Measurements from ENCODE around the gene PER2.

Gene PER2

DNA sequence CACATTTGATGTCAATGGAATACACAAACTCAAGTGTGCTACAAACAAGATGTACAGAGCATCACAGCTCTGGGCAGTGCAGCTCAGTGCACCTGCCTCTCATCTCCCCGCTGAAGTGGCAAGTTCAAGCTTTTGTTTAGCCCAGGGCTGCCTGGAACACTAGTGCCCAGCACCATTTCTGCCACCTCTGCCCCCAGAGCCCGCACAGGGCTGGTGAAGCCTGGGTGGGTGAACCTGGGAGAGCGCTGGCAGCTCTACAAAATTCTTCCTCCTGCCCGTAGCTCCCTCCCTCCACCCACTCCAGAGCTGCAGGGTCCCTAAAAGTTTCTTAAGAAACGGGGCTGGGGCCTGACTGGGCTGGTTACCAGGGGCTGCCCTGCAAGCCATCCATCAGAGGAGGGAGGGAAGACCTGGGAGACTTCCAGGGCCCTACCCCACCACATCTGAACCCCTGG, 50.1 kb downstream of the PER2 start (continued):
- no peak for TF ChIP-seq ZNF701 (tag by site-specific recombination; IDR thresholded peaks at IDR 0.05)

DNA sequence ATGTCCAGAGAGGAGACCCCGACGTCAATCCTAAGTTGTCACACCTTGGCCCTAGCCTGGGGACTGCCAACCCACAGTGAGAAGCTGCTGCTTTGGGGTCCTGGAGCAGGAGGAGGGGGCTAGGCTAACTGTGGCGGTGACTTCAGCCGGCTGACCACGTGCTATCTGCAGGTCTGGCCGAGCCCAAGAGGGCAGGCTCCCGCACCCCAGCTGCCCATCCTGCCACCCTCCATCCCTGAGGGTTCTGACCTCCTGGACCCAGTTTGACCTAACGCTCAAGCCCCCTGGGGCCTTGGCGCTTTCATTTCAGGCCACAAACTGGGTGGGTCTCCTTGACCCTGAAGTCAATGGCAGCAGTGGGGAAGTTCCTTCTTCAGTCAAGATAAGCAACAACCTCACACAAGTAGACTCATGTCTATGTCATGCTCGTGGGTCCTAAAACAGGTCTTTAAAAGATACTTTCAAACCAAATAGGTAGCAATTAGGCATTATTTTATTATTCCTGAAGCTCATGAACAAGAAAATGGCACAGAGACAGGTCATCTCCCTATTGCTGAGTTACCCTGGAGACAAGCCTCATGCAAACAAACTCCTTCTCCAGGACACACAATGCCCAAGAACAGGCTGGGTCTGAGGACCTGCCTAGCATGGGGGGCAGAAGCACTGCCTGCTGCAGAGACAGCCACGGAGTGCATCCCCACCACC, 50.8 kb downstream of the PER2 start:
- no peak for TF ChIP-seq ZNF560 (tag by site-specific recombination; IDR thresholded peaks at IDR 0.05; ENCODE audit: borderline replicate concordance)
- TF ChIP-seq ZNF335 (tag by site-specific recombination; conservative IDR thresholded peaks at IDR 0.05), result peak; percentile 31
- TF ChIP-seq, protein P1, sequence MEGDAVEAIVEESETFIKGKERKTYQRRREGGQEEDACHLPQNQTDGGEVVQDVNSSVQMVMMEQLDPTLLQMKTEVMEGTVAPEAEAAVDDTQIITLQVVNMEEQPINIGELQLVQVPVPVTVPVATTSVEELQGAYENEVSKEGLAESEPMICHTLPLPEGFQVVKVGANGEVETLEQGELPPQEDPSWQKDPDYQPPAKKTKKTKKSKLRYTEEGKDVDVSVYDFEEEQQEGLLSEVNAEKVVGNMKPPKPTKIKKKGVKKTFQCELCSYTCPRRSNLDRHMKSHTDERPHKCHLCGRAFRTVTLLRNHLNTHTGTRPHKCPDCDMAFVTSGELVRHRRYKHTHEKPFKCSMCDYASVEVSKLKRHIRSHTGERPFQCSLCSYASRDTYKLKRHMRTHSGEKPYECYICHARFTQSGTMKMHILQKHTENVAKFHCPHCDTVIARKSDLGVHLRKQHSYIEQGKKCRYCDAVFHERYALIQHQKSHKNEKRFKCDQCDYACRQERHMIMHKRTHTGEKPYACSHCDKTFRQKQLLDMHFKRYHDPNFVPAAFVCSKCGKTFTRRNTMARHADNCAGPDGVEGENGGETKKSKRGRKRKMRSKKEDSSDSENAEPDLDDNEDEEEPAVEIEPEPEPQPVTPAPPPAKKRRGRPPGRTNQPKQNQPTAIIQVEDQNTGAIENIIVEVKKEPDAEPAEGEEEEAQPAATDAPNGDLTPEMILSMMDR (tag by site-specific recombination; IDR thresholded peaks at IDR 0.05), result no peak
- H3K4me3 ChIP-seq (ENCODE audit: low read depth, low read length), result no peak overlapping the region
- no peak overlapping the region for H3K27ac ChIP-seq (ENCODE audit: extremely low read depth, low read depth, low read length)
- H3K9me3 ChIP-seq (ENCODE audit: control insufficient read depth, insufficient read depth, low read depth, low read length), result no peaks in the 10 kb centered on the region
- ChIA-PET POLR2A (no interaction called here), CTCF (interaction anchor here (0.6 to 5.7 kb wide), 5 partner anchors 18 to 263 kb away, joined by 3 to 22 read pairs (median 3); no protein-coding TSS in a partner anchor)
- H3K4me1 ChIP-seq (ENCODE audit: control insufficient read depth, insufficient read depth, low read length), result peaks cover 3% of the 10 kb centered on the region; the same call in 1 of the 2 replicates
- no peaks in the 10 kb centered on the region for H3K36me3 ChIP-seq (ENCODE audit: control insufficient read depth in 2 of 2, insufficient read depth in 1 of 2, low read length in 2 of 2)

DNA sequence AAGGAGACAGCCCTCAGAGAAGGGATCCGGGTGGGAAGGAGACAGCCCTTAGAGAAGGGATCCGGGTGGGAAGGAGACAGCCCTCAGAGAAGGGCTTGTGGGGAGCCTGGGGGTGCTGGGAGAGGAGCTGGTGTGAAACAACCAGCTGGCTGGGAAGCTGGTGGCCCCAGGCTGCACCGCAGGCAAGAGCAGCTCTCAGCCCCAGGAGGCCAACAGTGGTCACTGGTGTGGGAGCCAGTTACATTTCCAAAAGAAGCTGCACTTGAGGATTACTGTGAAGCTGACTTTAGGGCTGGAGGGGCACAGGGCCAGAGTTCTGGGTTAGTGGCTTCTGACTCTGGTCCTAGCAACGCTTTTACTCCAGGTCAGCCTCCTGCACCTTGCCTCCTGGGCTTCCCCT, 51.8 kb downstream of the PER2 start:
- POLR2A ChIA-PET, result no interaction called here

DNA sequence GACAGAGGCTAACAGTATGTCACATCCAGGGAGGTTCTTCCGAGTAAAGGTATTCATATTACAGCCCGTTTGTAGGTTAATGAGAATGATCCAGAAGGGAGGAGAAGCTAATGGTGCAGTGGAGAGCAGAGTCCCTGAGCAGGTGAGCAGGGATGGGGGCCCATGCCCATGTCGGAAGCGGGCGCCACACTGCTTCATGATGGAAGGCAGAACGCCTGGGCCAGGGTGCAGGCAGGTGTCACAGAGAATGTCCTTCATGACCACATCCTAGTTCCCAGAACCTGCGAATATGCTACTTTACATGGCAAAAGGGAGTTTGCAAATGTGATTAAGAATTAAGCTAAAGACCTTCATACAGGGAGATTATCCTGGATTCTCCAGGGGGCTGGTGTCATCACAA, 52.6 kb downstream of the PER2 start:
- CTCF ChIA-PET, result interaction anchor here (5.7 kb wide), 1 partner anchor 20 kb away, joined by 22 read pairs; no protein-coding TSS in a partner anchor
- POLR2A ChIA-PET, result no interaction called here
- H3K4me3 ChIP-seq (ENCODE audit: low read depth, low read length), result no peak overlapping the region
- H3K36me3 ChIP-seq (ENCODE audit: control insufficient read depth in 2 of 2, insufficient read depth in 1 of 2, low read length in 2 of 2), result no peaks in the 10 kb centered on the region
- H3K27ac ChIP-seq (ENCODE audit: extremely low read depth, low read depth, low read length), result no peak overlapping the region
- H3K4me1 ChIP-seq (ENCODE audit: control insufficient read depth, insufficient read depth, low read length), result peaks cover 3% of the 10 kb centered on the region; the same call in 1 of the 2 replicates
- TF ChIP-seq KLF16 (tag by site-specific recombination; IDR thresholded peaks at IDR 0.05) (no peak), TRIM28 (IDR thresholded peaks at IDR 0.05; ENCODE audit: borderline replicate concordance, low read length) (no peak), ZNF423 (tag by site-specific recombination; IDR thresholded peaks at IDR 0.05) (no peak), ZNF19 (tag by site-specific recombination; IDR thresholded peaks at IDR 0.05; ENCODE audit: low read depth) (no peak), BCL11A (tag by site-specific recombination; IDR thresholded peaks at IDR 0.05; ENCODE audit: low read depth) (no peak), ZNF24 (tag by site-specific recombination; IDR thresholded peaks at IDR 0.05) (no peak), ZNF221 (tag by site-specific recombination; IDR thresholded peaks at IDR 0.05; ENCODE audit: borderline replicate concordance) (no peak), ZNF239 (tag by site-specific recombination; IDR thresholded peaks at IDR 0.05) (no peak), ZNF585B (tag by site-specific recombination; IDR thresholded peaks at IDR 0.05) (no peak)
- TF ChIP-seq, protein P2, sequence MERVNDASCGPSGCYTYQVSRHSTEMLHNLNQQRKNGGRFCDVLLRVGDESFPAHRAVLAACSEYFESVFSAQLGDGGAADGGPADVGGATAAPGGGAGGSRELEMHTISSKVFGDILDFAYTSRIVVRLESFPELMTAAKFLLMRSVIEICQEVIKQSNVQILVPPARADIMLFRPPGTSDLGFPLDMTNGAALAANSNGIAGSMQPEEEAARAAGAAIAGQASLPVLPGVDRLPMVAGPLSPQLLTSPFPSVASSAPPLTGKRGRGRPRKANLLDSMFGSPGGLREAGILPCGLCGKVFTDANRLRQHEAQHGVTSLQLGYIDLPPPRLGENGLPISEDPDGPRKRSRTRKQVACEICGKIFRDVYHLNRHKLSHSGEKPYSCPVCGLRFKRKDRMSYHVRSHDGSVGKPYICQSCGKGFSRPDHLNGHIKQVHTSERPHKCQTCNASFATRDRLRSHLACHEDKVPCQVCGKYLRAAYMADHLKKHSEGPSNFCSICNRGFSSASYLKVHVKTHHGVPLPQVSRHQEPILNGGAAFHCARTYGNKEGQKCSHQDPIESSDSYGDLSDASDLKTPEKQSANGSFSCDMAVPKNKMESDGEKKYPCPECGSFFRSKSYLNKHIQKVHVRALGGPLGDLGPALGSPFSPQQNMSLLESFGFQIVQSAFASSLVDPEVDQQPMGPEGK (tag by site-specific recombination; IDR thresholded peaks at IDR 0.05), result no peak
- H3K9me3 ChIP-seq (ENCODE audit: control insufficient read depth, insufficient read depth, low read depth, low read length), result no peaks in the 10 kb centered on the region

More for the DNA sequence above, 51.8 kb downstream of the PER2 start:
- Histone ChIP-seq H3K4me1 (ENCODE audit: control insufficient read depth, insufficient read depth, low read length) (peaks cover 3% of the 10 kb centered on the region; the same call in 1 of the 2 replicates), H3K4me3 (ENCODE audit: low read depth, low read length) (no peak overlapping the region), H3K27ac (ENCODE audit: extremely low read depth, low read depth, low read length) (no peak overlapping the region), H3K36me3 (ENCODE audit: control insufficient read depth in 2 of 2, insufficient read depth in 1 of 2, low read length in 2 of 2) (no peaks in the 10 kb centered on the region), H3K9me3 (ENCODE audit: control insufficient read depth, insufficient read depth, low read depth, low read length) (no peaks in the 10 kb centered on the region)
- TF ChIP-seq, protein P3, sequence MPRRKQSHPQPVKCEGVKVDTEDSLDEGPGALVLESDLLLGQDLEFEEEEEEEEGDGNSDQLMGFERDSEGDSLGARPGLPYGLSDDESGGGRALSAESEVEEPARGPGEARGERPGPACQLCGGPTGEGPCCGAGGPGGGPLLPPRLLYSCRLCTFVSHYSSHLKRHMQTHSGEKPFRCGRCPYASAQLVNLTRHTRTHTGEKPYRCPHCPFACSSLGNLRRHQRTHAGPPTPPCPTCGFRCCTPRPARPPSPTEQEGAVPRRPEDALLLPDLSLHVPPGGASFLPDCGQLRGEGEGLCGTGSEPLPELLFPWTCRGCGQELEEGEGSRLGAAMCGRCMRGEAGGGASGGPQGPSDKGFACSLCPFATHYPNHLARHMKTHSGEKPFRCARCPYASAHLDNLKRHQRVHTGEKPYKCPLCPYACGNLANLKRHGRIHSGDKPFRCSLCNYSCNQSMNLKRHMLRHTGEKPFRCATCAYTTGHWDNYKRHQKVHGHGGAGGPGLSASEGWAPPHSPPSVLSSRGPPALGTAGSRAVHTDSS (tag by site-specific recombination; IDR thresholded peaks at IDR 0.05), result no peak
- TF ChIP-seq ZIC2 (tag by site-specific recombination; IDR thresholded peaks at IDR 0.05) (peak; percentile 30; the same call in 1 of the 2 replicates), ZNF521 (tag by site-specific recombination; IDR thresholded peaks at IDR 0.05) (no peak), ZNF146 (tag by site-specific recombination; IDR thresholded peaks at IDR 0.05) (no peak), ZNF792 (tag by site-specific recombination; IDR thresholded peaks at IDR 0.05) (no peak), ZNF76 (tag by site-specific recombination; IDR thresholded peaks at IDR 0.05; ENCODE audit: borderline replicate concordance, low read depth) (no peak)
- TF ChIP-seq, protein P4, sequence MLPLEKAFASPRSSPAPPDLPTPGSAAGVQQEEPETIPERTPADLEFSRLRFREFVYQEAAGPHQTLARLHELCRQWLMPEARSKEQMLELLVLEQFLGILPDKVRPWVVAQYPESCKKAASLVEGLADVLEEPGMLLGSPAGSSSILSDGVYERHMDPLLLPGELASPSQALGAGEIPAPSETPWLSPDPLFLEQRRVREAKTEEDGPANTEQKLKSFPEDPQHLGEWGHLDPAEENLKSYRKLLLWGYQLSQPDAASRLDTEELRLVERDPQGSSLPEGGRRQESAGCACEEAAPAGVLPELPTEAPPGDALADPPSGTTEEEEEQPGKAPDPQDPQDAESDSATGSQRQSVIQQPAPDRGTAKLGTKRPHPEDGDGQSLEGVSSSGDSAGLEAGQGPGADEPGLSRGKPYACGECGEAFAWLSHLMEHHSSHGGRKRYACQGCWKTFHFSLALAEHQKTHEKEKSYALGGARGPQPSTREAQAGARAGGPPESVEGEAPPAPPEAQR (tag by site-specific recombination; IDR thresholded peaks at IDR 0.05), result no peak
- TF ChIP-seq, protein P5, sequence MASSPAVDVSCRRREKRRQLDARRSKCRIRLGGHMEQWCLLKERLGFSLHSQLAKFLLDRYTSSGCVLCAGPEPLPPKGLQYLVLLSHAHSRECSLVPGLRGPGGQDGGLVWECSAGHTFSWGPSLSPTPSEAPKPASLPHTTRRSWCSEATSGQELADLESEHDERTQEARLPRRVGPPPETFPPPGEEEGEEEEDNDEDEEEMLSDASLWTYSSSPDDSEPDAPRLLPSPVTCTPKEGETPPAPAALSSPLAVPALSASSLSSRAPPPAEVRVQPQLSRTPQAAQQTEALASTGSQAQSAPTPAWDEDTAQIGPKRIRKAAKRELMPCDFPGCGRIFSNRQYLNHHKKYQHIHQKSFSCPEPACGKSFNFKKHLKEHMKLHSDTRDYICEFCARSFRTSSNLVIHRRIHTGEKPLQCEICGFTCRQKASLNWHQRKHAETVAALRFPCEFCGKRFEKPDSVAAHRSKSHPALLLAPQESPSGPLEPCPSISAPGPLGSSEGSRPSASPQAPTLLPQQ (tag by site-specific recombination; IDR thresholded peaks at IDR 0.05), result no peak
- CTCF ChIA-PET, result interaction anchor here (0.9 to 5.7 kb wide), 2 partner anchors 19 to 27 kb away, joined by 4 to 22 read pairs; no protein-coding TSS in a partner anchor

Measured in HEK293 (cell line).